HG02981 (cell line): Measurements from ENCODE around the gene NT5DC1.
"Not testable (repeated sequence)": the region's sequence is repeated elsewhere in the genome, so short reads cannot be mapped to it uniquely, and the experiment has no call there.

Experiments used
- ATAC-seq: cut with Tn5 transposase; IDR thresholded peaks from one replicate; pipeline ENCODE4 v1.9.1; 2021; ENCODE audit warnings: mild to moderate bottlenecking, moderate library complexity; ENCODE audit not compliant: unreplicated experiment

The NT5DC1 gene

GRCh38 chr6:116088946-116089345 is 11.7 kb upstream of the NT5DC1 start:
- ATAC-seq = no peak

- ATAC-seq = peak; percentile 70
Measured at GRCh38 chr6:116090251-116090650, 10.4 kb upstream of the NT5DC1 start.

GRCh38 chr6:116094041-116094440 is 6.6 kb upstream of the NT5DC1 start:
- no peak for ATAC-seq

GRCh38 chr6:116096048-116096759 is 4.4 kb upstream of the NT5DC1 start:
- not testable (repeated sequence) for ATAC-seq

- no peak for ATAC-seq
Measured at GRCh38 chr6:116096979-116097816, 3.5 kb upstream of the NT5DC1 start.

DNA sequence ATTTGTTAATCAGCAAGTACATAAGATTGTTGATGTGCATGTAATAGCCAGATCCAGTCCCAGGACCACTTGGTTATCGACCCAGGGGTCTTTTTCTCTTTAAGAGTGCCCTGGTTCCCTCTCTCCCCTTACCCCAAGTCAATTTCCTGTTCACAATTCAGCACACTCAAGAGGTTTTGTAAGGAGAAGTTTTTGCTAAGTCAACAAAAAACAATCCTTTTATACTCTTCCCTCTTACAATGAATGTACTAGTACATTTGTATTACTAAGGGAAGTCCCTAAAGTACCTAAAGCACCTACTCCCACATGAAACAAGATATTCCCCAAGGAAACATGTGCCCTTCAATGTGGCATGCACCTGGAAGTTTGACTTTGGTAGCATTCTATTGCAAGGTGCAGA is 1.6 kb upstream of the NT5DC1 start:
- no peak for ATAC-seq

GRCh38 chr6:116101302-116101718 is 657 bp downstream of the NT5DC1 start:
- ATAC-seq = no peak

DNA sequence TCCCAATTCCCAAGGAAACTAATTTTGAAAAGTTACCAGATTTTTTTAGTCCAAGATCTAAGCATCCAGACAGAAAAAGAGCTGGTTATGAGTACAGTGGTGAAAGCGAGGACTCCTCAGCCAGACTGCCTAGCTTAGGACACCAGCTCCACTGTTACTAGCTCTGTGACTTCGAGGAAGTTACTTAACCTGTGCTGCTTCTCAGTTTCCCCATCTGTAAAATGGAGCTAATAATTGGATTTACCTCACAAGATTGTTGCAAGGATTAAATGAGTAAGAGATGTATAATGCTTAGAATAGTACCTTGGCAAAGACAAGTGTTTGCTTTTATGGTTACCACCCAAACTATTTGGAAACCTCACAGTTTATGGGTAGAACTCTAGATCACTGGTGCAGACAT is 1.1 kb downstream of the NT5DC1 start:
- no peak for ATAC-seq

DNA sequence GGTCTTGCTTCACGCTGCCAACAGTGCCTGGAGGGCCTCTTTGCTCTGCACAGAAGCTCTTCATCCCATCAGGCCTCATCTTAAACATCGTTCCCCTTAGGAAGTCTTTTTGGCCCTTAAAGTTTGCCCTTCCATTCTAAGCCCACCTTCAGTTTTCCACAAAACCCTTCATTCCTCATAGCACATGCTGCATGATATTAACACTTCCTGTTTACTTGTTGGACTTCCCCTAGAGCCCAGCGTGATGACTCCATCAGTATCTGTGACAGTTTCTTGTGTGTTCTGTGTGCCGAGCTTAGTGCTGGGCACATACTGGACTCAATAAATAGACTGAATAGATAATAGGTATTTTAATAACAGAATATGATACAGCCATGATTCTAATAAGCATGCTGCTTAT is 2.2 kb downstream of the NT5DC1 start:
- ATAC-seq = no peak

DNA sequence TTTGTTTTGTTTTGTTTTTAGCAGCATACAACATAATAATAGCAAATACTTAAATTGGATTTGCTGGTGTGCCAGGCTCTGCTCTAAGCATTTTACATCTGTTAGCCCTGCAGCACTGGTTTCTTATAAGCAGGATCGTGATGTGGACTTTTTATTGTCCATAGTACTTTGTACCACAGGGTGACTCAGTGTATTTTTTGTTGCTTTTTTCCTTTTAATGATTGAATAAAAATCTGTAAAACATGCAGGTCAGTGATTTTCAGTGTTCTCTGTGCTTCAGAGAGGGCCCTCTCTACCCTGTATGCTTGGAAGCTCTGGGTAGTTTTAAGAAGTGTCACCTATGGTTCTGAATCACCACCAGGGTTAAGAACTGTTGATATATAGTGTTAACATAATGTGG is 4.0 kb downstream of the NT5DC1 start:
- no peak for ATAC-seq

DNA sequence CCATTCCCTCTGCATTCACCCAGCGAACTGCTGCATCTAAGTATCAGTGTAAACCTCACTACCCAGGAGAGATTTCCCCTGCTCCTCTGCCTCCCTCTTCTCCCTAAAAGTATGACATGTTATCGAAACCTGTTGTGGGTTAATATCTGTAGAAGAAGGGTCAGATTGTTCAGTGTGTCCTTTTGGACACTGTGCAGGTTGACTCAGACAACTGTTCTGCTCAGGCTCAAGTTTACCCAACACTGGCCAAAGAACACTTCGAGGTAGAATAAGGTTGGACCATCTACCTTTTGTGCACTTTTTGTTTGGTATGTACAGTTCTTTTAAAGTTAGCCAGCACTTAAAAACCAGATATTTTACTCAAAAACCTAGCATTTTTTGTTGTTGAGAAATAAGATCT is 4.6 kb downstream of the NT5DC1 start:
- ATAC-seq = no peak

GRCh38 chr6:116106146-116106545 is 5.5 kb downstream of the NT5DC1 start:
- ATAC-seq = no peak

GRCh38 chr6:116108836-116109235 is 8.2 kb downstream of the NT5DC1 start:
- ATAC-seq = no peak

DNA sequence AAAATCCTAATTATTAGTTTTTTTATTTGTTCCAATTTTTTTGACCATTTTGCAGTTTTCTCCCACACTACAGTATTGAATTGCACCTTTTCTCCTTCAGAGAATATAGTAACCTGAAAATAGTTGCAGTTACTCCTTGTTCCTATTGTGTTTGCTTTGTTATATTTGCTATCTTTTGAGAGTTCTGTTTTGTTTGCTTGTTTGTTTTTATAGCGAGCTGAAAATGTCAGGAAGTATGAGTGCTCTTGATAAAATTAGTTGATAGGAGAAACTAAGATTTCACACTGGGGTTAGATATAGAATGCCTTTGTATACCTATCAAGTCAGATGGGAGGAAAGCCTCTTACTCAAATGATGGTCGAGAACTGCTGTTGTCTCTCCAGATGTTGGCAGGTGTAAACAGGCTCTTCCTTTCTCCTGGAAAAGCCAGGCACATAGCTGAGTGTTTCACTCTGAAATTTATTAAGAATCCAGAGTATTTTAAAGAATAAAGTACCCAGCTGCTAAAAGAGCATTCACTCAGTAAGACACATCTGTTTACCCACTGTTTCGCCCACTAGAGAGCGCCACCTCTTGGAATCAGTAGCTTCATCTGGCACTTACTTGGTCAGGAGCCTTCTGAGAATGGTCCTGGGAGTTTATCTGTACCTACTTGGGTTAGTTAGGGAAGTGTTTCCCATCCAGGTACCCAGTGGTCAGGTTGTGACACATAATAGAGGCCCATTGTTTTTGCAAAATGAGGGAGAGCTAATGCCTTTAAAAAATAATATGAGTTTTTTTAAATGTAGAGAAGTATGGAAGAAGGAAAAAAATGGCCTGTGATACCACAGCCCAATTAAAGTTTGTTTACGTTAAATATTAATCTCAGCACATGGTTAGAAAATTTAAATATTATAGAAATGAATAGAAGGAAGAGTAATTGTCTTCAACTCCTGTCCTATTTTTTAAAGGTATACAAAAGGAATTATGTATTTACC is 11.2 kb downstream of the NT5DC1 start:
- ATAC-seq = peak; percentile 83

DNA sequence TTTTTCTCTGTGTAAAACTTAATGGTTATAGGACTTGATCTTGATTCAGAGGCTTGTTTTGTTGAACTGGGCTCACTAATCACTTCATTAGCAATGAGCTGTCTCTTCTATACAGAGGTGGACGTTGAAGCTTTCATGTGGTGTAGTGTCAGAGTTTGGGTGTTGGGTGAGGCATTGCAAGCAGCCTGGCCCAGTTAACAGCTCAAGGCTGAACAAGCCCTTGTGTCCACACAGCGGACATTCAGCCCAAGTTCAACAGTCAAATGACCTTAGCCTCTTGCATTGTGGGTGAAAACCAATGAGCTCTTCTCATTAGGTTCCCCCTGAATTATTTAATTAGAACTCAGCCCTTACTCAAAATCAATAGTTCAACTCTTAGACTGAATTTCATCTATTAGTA is 12.7 kb downstream of the NT5DC1 start:
- ATAC-seq = no peak

- ATAC-seq = no peak
Measured at GRCh38 chr6:116115781-116116180, 15.1 kb downstream of the NT5DC1 start.

DNA sequence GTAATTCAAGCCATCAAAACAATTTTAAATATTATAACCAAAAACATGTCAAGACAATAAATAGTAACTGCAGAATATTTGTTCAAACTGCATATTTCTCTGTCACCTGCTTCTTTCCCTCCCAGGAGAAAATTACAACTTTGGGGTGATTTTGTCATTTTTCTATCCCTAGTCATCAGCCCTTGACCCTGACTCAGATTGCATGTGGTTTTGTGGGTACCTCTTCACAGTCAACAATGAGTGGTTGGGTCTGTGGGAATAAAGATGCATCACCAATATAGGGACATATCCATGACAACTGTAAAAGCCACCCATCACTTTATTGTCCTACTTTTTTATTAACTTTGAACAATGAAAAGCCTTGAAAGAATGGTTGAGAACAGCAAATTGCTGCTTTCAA is 18.0 kb downstream of the NT5DC1 start:
- no peak for ATAC-seq

DNA sequence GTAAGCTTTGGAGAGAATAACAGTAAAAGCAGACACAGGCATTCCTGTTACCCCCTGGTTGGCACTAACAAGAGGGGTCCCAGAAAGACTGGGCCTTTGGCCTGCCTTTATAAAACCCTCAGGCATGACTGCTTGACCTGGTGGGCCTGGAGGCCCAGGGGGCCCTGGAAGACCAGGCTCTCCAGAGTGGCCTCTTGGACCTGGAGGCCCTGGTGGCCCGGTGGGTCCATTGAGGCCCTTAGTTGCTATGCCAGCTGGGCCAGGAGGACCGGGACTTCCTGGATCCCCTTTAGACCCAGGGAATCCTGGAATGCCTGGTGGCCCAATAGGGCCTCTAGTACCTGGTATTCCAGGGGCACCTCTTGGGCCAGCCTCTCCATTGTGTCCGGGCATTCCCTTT is 19.8 kb downstream of the NT5DC1 start:
- ATAC-seq = no peak

GRCh38 chr6:116126032-116126431 is 25.4 kb downstream of the NT5DC1 start, which contains the start of gene COL10A1:
TSS of gene COL10A1 (minus strand) at chr6:116126132. CDS start at chr6:116125492, 640 bp downstream.
- ATAC-seq = no peak

- ATAC-seq = no peak
Measured at GRCh38 chr6:116127771-116128493, 27.3 kb downstream of the NT5DC1 start.
